ENCODE results near the gene ABHD16B.

Gene ABHD16B

DNA sequence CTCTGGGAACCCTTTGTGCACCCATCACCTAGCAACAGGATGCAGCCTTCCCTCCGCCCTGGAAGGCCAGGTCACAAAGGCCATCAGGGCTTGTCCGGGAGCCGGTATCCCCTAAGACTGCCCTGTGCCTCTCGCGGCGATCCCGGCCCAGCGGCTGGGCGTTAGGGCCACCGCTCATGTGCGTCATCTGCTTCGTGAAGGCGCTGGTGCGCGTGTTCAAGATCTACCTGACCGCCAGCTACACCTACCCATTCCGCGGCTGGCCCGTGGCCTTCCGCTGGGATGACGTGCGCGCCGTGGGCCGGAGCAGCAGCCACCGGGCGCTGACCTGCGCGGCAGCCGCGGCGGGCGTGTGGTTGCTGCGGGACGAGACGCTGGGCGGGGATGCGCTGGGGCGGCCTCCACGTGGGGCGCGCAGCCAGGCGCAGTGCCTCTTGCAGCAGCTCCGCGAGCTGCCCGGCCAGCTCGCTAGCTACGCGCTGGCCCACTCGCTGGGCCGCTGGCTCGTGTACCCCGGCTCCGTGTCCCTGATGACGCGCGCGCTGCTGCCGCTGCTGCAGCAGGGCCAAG is at the start of gene ABHD16B:
ABHD16B (plus strand) TSS at position 134 of the 570 bp plus-strand sequence; CDS start at position 177, 43 bp downstream.
- DNase-seq = no peak

DNA sequence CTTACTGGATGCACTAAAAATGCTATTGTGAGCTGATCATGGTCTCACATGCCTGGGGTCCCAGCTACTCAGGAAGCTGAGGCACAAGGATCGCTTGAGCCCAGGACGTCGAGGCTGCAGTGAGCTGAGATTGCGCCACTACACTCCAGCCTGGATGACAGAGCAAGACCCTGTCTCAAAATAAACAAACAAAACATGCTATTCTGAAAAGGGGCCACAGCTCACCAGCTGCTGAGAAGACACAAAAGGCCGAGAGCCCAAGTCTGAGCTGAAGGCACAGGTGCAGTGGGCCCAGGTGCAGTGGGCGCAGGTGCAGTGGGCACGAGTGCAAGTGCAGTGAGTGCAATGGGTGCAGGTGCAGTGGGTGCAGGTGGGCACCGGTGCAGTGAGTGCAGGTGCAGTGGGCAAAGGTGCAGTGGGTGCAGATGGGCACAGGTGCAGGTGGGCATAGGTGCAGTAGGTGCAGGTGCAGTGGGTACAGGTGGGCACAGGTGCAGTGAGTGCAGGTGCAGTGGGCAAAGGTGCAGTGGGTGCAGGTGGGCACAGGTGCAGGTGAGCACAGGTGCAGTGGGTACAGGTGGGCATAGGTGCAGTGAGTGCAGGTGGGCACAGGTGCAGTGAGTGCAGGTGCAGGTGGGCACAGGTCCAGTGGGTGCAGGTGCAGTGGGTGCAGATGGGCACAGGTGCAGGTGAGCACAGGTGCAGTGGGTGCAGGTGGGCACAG is 46.2 kb upstream of the ABHD16B start:
- DNase-seq = no peak

DNA sequence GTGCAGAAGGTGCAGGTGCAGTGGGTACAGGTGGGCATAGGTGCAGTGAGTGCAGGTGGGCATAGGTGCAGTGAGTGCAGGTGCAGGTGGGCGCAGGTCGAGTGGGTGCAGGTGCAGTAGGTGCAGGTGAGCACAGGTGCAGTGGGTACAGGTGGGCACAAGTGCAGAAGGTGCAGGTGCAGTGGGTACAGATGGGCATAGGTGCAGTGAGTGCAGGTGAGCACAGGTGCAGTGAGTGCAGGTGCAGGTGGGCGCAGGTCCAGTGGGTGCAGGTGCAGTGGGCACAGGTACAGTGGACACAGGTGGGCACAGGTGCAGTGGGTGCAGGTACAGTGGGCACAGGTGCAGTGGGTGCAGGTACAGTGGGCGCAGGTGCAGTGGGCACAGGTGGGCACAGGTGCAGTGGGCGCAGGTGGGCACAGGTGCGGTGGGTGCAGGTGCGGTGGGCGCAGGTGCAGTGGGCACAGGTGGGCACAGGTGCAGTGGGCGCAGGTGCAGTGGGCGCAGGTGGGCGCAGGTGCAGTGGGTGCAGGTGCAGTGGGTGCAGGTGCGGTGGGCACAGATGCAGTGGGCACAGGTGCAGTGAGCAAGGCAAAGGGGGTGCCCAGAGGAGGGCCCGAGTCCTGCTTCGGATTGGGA is 45.6 kb upstream of the ABHD16B start:
- DNase-seq = no peak

DNA sequence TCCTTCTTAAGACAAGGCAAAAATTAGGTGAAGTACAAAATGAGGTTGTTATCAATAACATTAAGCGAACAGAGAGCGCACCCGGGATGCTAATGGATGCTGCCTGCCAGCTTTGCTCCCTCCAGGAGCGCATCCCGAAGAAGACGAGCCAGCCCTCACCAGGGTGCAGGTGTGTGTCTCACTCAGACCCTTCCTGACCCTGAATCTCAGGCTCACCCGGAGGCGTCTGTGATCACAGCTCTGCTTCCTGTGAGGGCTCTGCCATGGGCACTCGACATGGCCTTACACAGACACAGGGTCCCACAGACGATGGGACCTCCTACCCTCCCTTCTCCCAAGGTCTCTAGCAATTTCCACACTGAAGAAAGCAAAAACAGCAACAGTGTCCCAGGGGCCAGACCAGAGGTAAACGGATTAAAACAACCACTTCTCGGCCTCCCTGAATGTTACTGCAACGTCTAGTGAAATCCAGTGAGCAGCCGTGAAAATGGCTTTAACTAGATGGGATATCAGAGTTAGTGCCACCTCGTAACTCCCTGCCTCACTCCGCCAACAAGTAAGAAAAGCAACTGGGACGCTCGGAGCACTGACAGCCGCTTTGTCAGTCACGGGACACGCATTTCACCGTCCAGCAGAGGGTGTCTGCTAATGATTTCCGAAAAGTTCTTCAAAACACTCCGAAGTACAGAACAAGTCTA is 41.9 kb upstream of the ABHD16B start:
- DNase-seq = no peak

GRCh38 chr20:63821811-63822210 is 39.5 kb upstream of the ABHD16B start:
- DNase-seq = no peak

GRCh38 chr20:63822276-63822696 is 39.0 kb upstream of the ABHD16B start:
- no peak for DNase-seq

- no peak for DNase-seq
These were observed 37.5 kb upstream of the ABHD16B start for GRCh38 chr20:63823691-63824311.

DNA sequence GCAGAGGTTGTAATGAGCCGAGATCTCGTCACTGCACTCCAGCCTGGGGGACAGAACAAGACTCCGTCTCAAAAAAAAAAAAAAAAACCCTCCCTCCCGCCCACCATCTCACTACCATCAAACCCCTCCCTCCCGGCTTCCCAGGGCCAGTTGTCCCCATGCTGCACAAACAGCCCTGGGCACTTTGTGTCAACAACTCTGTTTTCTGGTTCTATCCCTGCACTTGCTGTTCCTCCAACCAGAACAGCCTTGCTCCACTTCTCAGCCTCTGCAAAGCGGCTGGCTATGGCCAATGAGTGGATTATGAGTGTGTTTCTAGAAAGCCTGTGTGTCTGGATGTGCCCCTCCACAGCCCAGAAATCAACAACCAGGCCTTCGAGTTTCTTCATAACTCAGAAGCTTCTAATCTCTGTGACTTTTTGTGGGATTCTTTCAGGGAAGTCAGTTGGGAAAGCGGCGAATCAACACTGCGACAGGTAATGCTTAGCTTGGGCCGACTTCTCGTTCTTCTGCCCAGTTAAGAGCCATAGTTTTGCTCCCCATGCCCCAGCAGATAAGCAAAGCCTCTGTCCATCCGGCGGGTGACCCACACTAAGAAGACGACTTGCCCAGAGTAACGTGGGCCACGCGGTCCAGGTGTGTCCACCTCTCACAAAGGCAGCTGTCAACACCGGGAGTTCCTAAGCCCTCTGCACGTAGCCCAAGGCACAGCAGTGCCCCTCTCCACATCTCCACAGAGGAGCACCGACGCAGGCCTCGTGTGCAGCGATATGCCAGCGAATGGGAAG is 35.8 kb upstream of the ABHD16B start:
- no peak for DNase-seq

DNA sequence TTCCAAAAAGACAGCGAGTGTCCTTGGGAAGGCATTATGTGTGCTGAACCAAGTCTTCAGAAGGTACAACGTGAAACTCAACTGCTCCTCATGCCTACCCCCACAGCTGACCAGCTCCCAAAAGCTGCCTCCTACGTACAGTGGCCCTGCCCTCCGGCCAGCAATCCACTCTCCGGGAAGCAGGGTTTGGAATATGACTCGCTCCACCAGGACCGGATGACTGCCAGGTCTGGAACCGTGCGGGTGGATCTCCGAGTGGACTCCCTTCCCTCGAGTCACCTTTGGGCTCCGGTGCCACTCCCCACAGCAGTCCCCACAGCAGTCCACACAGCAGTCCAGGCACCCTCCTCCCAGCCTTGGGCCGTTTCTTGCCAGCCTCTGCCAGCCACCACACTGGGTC is 34.5 kb upstream of the ABHD16B start:
- no peak for DNase-seq

GRCh38 chr20:63828124-63828523 is 33.2 kb upstream of the ABHD16B start:
- DNase-seq = no peak

DNA sequence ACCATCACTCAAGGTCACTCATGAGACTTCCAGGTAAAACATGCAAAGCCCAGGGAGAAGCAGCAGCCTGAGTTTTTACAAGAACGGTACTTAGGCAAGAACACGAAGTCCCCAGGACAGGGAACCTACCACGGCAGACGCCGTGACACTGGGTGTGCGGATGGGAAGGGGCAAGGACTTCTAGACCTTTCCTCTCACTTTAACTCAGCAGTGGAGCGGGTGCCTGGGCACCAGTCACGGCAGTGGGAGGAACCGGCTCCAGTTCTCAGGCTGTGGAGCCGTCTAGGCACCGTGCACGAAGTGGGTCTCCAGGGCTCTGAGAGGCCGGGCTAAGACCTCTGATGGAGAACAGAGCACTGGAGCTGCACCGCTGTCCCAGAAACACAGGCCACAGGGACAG is 32.8 kb upstream of the ABHD16B start:
- no peak for DNase-seq

DNA sequence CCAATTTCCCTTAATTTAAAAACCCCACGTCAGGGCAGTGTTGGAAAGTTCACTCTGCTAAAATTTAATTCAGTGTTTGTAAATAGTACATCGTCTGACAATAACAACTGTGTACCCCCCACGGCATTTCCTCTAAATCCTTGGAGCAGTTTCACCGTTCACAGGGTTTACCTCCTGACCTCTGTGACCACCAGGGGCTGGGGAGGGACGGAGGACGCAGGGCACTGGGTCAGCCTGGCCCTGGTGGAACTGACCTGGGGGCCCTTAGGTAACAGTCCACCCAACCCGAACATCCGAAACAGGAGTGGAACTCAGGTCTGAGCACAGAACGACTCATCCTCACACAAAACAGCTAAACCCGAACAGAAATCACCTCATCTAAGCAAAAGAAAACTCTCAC is 32.3 kb upstream of the ABHD16B start:
- DNase-seq = no peak

GRCh38 chr20:63829603-63829944 is 31.7 kb upstream of the ABHD16B start:
- no peak for DNase-seq

- DNase-seq = no peak
These were observed 31.1 kb upstream of the ABHD16B start for GRCh38 chr20:63829945-63830835.

- peak in 1 of 2 experiments; percentile 67 for DNase-seq
These were observed 30.3 kb upstream of the ABHD16B start, which contains the start of gene ZBTB46 for GRCh38 chr20:63830841-63831588. Gene ZBTB46, minus strand, starts transcription at chr20:63831264. Its CDS starts 40,507 bp downstream, at chr20:63790757.

GRCh38 chr20:63831646-63831992 is 29.7 kb upstream of the ABHD16B start:
- DNase-seq = no peak

DNA sequence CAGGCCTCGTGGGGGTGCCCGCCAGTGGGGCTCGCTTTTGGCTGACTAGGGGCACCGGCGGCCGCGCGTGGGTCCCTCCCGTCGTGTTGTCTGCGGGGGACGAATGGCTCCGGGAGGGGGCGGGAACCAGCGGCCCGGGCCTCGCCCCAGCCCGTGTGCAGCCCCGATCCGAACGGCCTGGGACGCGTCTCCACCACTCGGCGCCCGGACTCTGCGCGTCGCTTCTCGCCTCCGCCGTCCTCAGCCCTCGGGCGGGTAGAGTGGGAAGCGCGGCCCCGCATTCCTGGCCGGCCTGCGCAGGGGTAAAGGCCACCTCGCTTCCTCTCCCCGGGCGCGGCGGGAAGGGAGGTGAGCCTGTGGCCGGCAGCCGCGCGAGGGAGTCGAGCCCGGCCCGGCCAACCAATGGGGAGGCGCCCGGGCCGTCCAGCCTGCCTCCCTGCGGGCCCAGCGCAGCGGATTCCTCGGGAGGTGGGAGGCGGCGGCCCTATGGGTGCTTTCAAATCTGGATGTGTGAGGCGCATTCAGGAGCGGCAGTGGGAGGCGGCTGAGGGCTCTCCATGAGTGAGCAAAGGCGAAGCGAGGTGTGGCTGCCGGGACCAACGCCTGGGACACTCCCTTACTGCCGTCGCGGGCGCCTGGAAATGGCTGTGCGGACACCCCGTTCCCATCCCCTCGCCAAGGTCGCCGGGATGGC is 29.2 kb upstream of the ABHD16B start:
- peak in 1 of 2 experiments; percentile 71 for DNase-seq

GRCh38 chr20:63833776-63834490 is 27.4 kb upstream of the ABHD16B start:
- no peak for DNase-seq

- DNase-seq = no peak
These were observed 26.8 kb upstream of the ABHD16B start for GRCh38 chr20:63834491-63834880.
